ENCODE measurements around the gene PACS2.
A peak's percentile ranks its signal among the peaks of the same experiment; 100 is the strongest.

The PACS2 gene

GRCh38 chr14:105398044-105398725 lies 83.6 kb downstream of the PACS2 start, which contains the start of gene TEX22:
TSS of gene TEX22 (plus strand) at chr14:105398538. CDS start at chr14:105399341, 803 bp downstream.
- Histone ChIP-seq H3K27ac (ENCODE audit: low read depth, low read length) (no peak within 1 kb of the TSS), H2BK120ac (ENCODE audit: low read depth, low read length) (no peak within 1 kb of the TSS), H2AK5ac (ENCODE audit: low read length) (no peak within 1 kb of the TSS), H3K56ac (ENCODE audit: low read length) (peak within 1 kb of the TSS; percentile 86), H3K79me1 (ENCODE audit: low read length) (no peaks in the 10 kb centered on the region), H2BK5ac (ENCODE audit: low read length) (no peak within 1 kb of the TSS), H3K18ac (ENCODE audit: low read length) (peak within 1 kb of the TSS; percentile 62), H3K4me2 (ENCODE audit: low read length) (peak within 1 kb of the TSS; percentile 54), H2BK15ac (replicated peaks; ENCODE audit: low read depth) (no peak within 1 kb of the TSS), H3K27me3 (ENCODE audit: insufficient read depth, low read length, poor library complexity) (no peaks in the 10 kb centered on the region), H3K23ac (ENCODE audit: low read length) (no peak within 1 kb of the TSS), H3K4me1 (ENCODE audit: control insufficient read depth, low read depth, low read length) (no peaks in the 10 kb centered on the region), H4K8ac (ENCODE audit: low read depth, low read length) (peak within 1 kb of the TSS; percentile 88), H3K9ac (ENCODE audit: low read length) (peak within 1 kb of the TSS; percentile 66), H3K4me3 (ENCODE audit: low read length) (no peak within 1 kb of the TSS), H4K5ac (ENCODE audit: low read length) (no peak within 1 kb of the TSS), H3K79me2 (ENCODE audit: control insufficient read depth, insufficient read depth, low read length) (no peaks in the 10 kb centered on the region), H3K36me3 (ENCODE audit: control insufficient read depth, insufficient read depth, low read length) (no peaks in the 10 kb centered on the region), H3K4ac (ENCODE audit: low read depth, low read length) (peak within 1 kb of the TSS; percentile 76)
- peak; percentile 69 for DNase-seq
- no CpG with 5 or more reads among the region's 77 CpGs for WGBS (ENCODE audit: extremely low coverage, insufficient coverage, low lambda C conversion rate)

GRCh38 chr14:105398726-105399465 lies 84.3 kb downstream of the PACS2 start:
- Histone ChIP-seq H2BK15ac (replicated peaks; ENCODE audit: low read depth) (no peak overlapping the region), H3K27me3 (ENCODE audit: insufficient read depth, low read length, poor library complexity) (no peaks in the 10 kb centered on the region), H3K4ac (ENCODE audit: low read depth, low read length) (peak overlapping the region; percentile 50), H3K56ac (ENCODE audit: low read length) (peak overlapping the region; percentile 82), H4K8ac (ENCODE audit: low read depth, low read length) (peak overlapping the region; percentile 88), H3K4me3 (ENCODE audit: low read length) (no peak overlapping the region), H3K79me1 (ENCODE audit: low read length) (no peaks in the 10 kb centered on the region), H2BK5ac (ENCODE audit: low read length) (no peak overlapping the region), H3K79me2 (ENCODE audit: control insufficient read depth, insufficient read depth, low read length) (no peaks in the 10 kb centered on the region), H3K18ac (ENCODE audit: low read length) (peak overlapping the region; percentile 34), H3K27ac (ENCODE audit: low read depth, low read length) (no peak overlapping the region), H3K4me1 (ENCODE audit: control insufficient read depth, low read depth, low read length) (no peaks in the 10 kb centered on the region), H2AK5ac (ENCODE audit: low read length) (no peak overlapping the region), H3K23ac (ENCODE audit: low read length) (no peak overlapping the region), H3K36me3 (ENCODE audit: control insufficient read depth, insufficient read depth, low read length) (no peaks in the 10 kb centered on the region), H2BK120ac (ENCODE audit: low read depth, low read length) (no peak overlapping the region), H4K5ac (ENCODE audit: low read length) (no peak overlapping the region), H3K9ac (ENCODE audit: low read length) (peak overlapping the region; percentile 53), H3K4me2 (ENCODE audit: low read length) (peak overlapping the region; percentile 42)
- peak; percentile 42 for DNase-seq
- WGBS (ENCODE audit: extremely low coverage, insufficient coverage, low lambda C conversion rate): no CpG with 5 or more reads among the region's 41 CpGs

GRCh38 chr14:105399466-105399775 lies 84.9 kb downstream of the PACS2 start:
- Histone ChIP-seq H3K56ac (ENCODE audit: low read length) (no peak overlapping the region), H3K79me1 (ENCODE audit: low read length) (no peaks in the 10 kb centered on the region), H3K23ac (ENCODE audit: low read length) (no peak overlapping the region), H2AK5ac (ENCODE audit: low read length) (no peak overlapping the region), H3K9ac (ENCODE audit: low read length) (no peak overlapping the region), H2BK15ac (replicated peaks; ENCODE audit: low read depth) (no peak overlapping the region), H3K27ac (ENCODE audit: low read depth, low read length) (no peak overlapping the region), H3K18ac (ENCODE audit: low read length) (no peak overlapping the region), H4K8ac (ENCODE audit: low read depth, low read length) (no peak overlapping the region), H3K4me3 (ENCODE audit: low read length) (no peak overlapping the region), H3K4me1 (ENCODE audit: control insufficient read depth, low read depth, low read length) (no peaks in the 10 kb centered on the region), H3K36me3 (ENCODE audit: control insufficient read depth, insufficient read depth, low read length) (no peaks in the 10 kb centered on the region), H4K5ac (ENCODE audit: low read length) (no peak overlapping the region), H2BK5ac (ENCODE audit: low read length) (no peak overlapping the region), H3K4ac (ENCODE audit: low read depth, low read length) (no peak overlapping the region), H3K27me3 (ENCODE audit: insufficient read depth, low read length, poor library complexity) (no peaks in the 10 kb centered on the region), H3K4me2 (ENCODE audit: low read length) (no peak overlapping the region), H3K79me2 (ENCODE audit: control insufficient read depth, insufficient read depth, low read length) (no peaks in the 10 kb centered on the region), H2BK120ac (ENCODE audit: low read depth, low read length) (no peak overlapping the region)
- DNase-seq: no peak
- no CpG with 5 or more reads among the region's 8 CpGs for WGBS (ENCODE audit: extremely low coverage, insufficient coverage, low lambda C conversion rate)

GRCh38 chr14:105400016-105400415 lies 85.5 kb downstream of the PACS2 start:
- Histone ChIP-seq H4K8ac (ENCODE audit: low read depth, low read length) (no peak overlapping the region), H3K27me3 (ENCODE audit: insufficient read depth, low read length, poor library complexity) (no peaks in the 10 kb centered on the region), H3K79me2 (ENCODE audit: control insufficient read depth, insufficient read depth, low read length) (no peaks in the 10 kb centered on the region), H2BK120ac (ENCODE audit: low read depth, low read length) (no peak overlapping the region), H3K79me1 (ENCODE audit: low read length) (no peaks in the 10 kb centered on the region), H3K4ac (ENCODE audit: low read depth, low read length) (no peak overlapping the region), H3K4me3 (ENCODE audit: low read length) (no peak overlapping the region), H3K4me1 (ENCODE audit: control insufficient read depth, low read depth, low read length) (no peaks in the 10 kb centered on the region), H3K18ac (ENCODE audit: low read length) (no peak overlapping the region), H3K9ac (ENCODE audit: low read length) (no peak overlapping the region), H2BK5ac (ENCODE audit: low read length) (no peak overlapping the region), H2AK5ac (ENCODE audit: low read length) (no peak overlapping the region), H3K27ac (ENCODE audit: low read depth, low read length) (no peak overlapping the region), H3K4me2 (ENCODE audit: low read length) (no peak overlapping the region), H4K5ac (ENCODE audit: low read length) (no peak overlapping the region), H3K23ac (ENCODE audit: low read length) (no peak overlapping the region), H2BK15ac (replicated peaks; ENCODE audit: low read depth) (no peak overlapping the region), H3K36me3 (ENCODE audit: control insufficient read depth, insufficient read depth, low read length) (no peaks in the 10 kb centered on the region), H3K56ac (ENCODE audit: low read length) (no peak overlapping the region)
- WGBS (ENCODE audit: extremely low coverage, insufficient coverage, low lambda C conversion rate): no CpG with 5 or more reads among the region's 9 CpGs
- DNase-seq: no peak

- Histone ChIP-seq H3K4me1 (ENCODE audit: control insufficient read depth, low read depth, low read length) (no peaks in the 10 kb centered on the region), H3K36me3 (ENCODE audit: control insufficient read depth, insufficient read depth, low read length) (no peaks in the 10 kb centered on the region), H3K56ac (ENCODE audit: low read length) (no peak overlapping the region), H3K4me3 (ENCODE audit: low read length) (no peak overlapping the region), H2AK5ac (ENCODE audit: low read length) (no peak overlapping the region), H4K8ac (ENCODE audit: low read depth, low read length) (no peak overlapping the region), H3K23ac (ENCODE audit: low read length) (no peak overlapping the region), H3K4ac (ENCODE audit: low read depth, low read length) (no peak overlapping the region), H3K4me2 (ENCODE audit: low read length) (no peak overlapping the region), H2BK15ac (replicated peaks; ENCODE audit: low read depth) (no peak overlapping the region), H2BK5ac (ENCODE audit: low read length) (no peak overlapping the region), H2BK120ac (ENCODE audit: low read depth, low read length) (no peak overlapping the region), H3K79me1 (ENCODE audit: low read length) (no peaks in the 10 kb centered on the region), H3K79me2 (ENCODE audit: control insufficient read depth, insufficient read depth, low read length) (no peaks in the 10 kb centered on the region), H3K9ac (ENCODE audit: low read length) (no peak overlapping the region), H3K18ac (ENCODE audit: low read length) (no peak overlapping the region), H4K5ac (ENCODE audit: low read length) (no peak overlapping the region), H3K27ac (ENCODE audit: low read depth, low read length) (no peak overlapping the region), H3K27me3 (ENCODE audit: insufficient read depth, low read length, poor library complexity) (no peaks in the 10 kb centered on the region)
- no CpG with 5 or more reads among the region's 9 CpGs for WGBS (ENCODE audit: extremely low coverage, insufficient coverage, low lambda C conversion rate)
- DNase-seq: no peak
Observed at GRCh38 chr14:105401699-105402098, 87.2 kb downstream of the PACS2 start.
